DND-41 (cell line): Measurements from ENCODE around the gene LMLN.
A peak's percentile ranks its signal among the peaks of the same experiment; 100 is the strongest.

Experiments
- ATAC-seq: fragments of 200-7000 bp; cut with Tn5 transposase; 3 replicates; pipeline ENCODE4 v1.9.1; 2021; ENCODE audit warnings: low read depth; ENCODE audit not compliant: insufficient read depth
- DNase-seq: peaks from one replicate; pipeline ENCODE4 v3.0.0-alpha.2; 2020
- H2AFZ ChIP-seq: 2 replicates; pipeline ENCODE4 v1.6.0; 2012; ENCODE audit warnings: low read depth, low read length
- H3K27ac ChIP-seq: 2 replicates; pipeline ENCODE4 v1.5.1; 2012; ENCODE audit warnings: low read length, inconsistent platforms
- H3K27me3 ChIP-seq: fragments of 200-600 bp; sonication (generic); 2 replicates; pipeline ENCODE4 v1.6.0; 2012; ENCODE audit warnings: low read length, mild to moderate bottlenecking, inconsistent platforms; ENCODE audit not compliant: insufficient read depth, poor library complexity
- H3K36me3 ChIP-seq: 2 replicates; pipeline ENCODE4 v1.5.1; 2012; ENCODE audit warnings: low read length, inconsistent platforms; ENCODE audit not compliant: insufficient read depth
- H3K4me1 ChIP-seq: 2 replicates; pipeline ENCODE4 v1.5.1; 2012; ENCODE audit warnings: mild to moderate bottlenecking, low read length; ENCODE audit not compliant: insufficient read depth
- H3K4me2 ChIP-seq: 2 replicates; pipeline ENCODE4 v1.6.0; 2012; ENCODE audit warnings: mild to moderate bottlenecking, moderate library complexity, low read length, inconsistent platforms; ENCODE audit not compliant: insufficient read depth
- H3K4me3 ChIP-seq, 2 experiments: fragments of 200-600 bp in 1 of 2; shearing (Covaris generic) in 1 of 2; 2 replicates each; pipeline ENCODE4 v1.5.1; 2012 to 2016; ENCODE audit warnings: inconsistent platforms in 2 of 2, low read length in 2 of 2, mild to moderate bottlenecking in 2 of 2, low read depth in 1 of 2, moderate library complexity in 1 of 2
- H3K79me2 ChIP-seq: 2 replicates; pipeline ENCODE4 v1.6.0; 2012; ENCODE audit warnings: low read length, inconsistent platforms; ENCODE audit not compliant: insufficient read depth
- H3K9ac ChIP-seq: 2 replicates; pipeline ENCODE4 v1.6.0; 2012; ENCODE audit warnings: low read depth, mild to moderate bottlenecking, inconsistent platforms, low read length, moderate library complexity
- H3K9me3 ChIP-seq: 2 replicates; pipeline ENCODE4 v1.5.1; 2012; ENCODE audit warnings: low read length, moderate library complexity, mild to moderate bottlenecking, inconsistent platforms; ENCODE audit not compliant: insufficient read depth, severe bottlenecking
- H4K20me1 ChIP-seq: 2 replicates; pipeline ENCODE4 v1.6.0; 2012; ENCODE audit warnings: low read length; ENCODE audit not compliant: insufficient read depth
- EZH2 ChIP-seq: IDR thresholded peaks from 3 replicates; pipeline ENCODE4 v1.6.1; 2012; ENCODE audit warnings: borderline replicate concordance, low read depth, mild to moderate bottlenecking, moderate library complexity, low read length, inconsistent platforms; ENCODE audit not compliant: severe bottlenecking
- TF ChIP-seq, protein P1 (sequence below): IDR thresholded peaks from 2 replicates; pipeline ENCODE4 v1.5.1; 2012; ENCODE audit warnings: borderline replicate concordance, low read length, moderate library complexity, mild to moderate bottlenecking; ENCODE audit not compliant: poor library complexity, severe bottlenecking; ENCODE audit errors: extremely low read depth

Gene LMLN

DNA sequence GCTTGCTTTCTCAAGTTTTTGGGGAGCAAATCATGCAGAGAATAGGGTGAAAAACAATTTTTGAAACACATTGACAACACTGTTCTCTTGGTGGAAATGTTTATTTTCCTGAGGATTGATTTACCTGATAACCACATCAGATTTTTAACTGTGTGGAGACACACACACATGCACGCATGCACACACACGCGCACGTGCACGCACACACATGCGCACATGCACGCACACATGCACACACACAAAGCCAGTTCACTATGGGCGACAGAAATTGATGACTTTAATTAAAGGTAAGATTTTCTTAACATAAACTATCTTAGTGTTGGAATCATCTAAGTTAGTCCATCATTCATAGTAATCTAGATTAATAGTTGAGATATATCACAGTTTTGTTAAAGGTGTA, 15.3 kb downstream of the LMLN start:
- H3K4me3 ChIP-seq = no peak overlapping the region
- H3K4me2 ChIP-seq = no peak overlapping the region
- no peak overlapping the region for H3K9ac ChIP-seq
- no peak for ATAC-seq
- no peak for DNase-seq
- no peaks in the 10 kb centered on the region for H3K9me3 ChIP-seq
- H3K27ac ChIP-seq = no peak overlapping the region
- TF ChIP-seq EZH2 = no peak
- TF ChIP-seq, protein P1, sequence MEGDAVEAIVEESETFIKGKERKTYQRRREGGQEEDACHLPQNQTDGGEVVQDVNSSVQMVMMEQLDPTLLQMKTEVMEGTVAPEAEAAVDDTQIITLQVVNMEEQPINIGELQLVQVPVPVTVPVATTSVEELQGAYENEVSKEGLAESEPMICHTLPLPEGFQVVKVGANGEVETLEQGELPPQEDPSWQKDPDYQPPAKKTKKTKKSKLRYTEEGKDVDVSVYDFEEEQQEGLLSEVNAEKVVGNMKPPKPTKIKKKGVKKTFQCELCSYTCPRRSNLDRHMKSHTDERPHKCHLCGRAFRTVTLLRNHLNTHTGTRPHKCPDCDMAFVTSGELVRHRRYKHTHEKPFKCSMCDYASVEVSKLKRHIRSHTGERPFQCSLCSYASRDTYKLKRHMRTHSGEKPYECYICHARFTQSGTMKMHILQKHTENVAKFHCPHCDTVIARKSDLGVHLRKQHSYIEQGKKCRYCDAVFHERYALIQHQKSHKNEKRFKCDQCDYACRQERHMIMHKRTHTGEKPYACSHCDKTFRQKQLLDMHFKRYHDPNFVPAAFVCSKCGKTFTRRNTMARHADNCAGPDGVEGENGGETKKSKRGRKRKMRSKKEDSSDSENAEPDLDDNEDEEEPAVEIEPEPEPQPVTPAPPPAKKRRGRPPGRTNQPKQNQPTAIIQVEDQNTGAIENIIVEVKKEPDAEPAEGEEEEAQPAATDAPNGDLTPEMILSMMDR = no peak
- H3K79me2 ChIP-seq = no peaks in the 10 kb centered on the region
- H4K20me1 ChIP-seq = no peaks in the 10 kb centered on the region
- no peak overlapping the region for H2AFZ ChIP-seq
- H3K4me1 ChIP-seq = no peaks in the 10 kb centered on the region
- no peaks in the 10 kb centered on the region for H3K27me3 ChIP-seq
- H3K36me3 ChIP-seq = no peaks in the 10 kb centered on the region

GRCh38 chr3:197983076-197983475, 23.1 kb downstream of the LMLN start:
- no peak for DNase-seq
- H3K9me3 ChIP-seq = no peaks in the 10 kb centered on the region
- H2AFZ ChIP-seq = no peak overlapping the region

DNA sequence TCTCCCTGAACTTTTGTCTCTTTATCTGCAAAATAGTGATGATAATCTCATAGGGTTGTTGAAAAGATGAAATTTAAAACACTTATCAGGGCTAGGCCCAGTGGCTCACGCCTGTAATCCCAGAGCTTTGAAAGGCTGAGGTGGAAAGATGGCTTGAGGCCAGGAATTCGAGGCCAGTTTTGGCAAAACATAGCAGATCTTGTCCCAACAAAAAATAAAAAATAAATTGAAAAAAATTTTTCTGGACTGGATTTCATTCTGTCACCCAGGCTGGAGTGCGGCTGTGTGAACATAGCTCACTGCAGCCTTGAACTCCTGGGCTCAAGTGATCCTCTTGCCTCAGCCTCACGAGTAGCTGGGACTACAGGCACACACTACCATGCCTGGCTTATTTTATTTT, 29.6 kb downstream of the LMLN start:
- Histone ChIP-seq H3K9me3 (no peaks in the 10 kb centered on the region), H3K79me2 (no peaks in the 10 kb centered on the region), H3K27me3 (no peaks in the 10 kb centered on the region), H3K4me2 (no peak overlapping the region), H2AFZ (no peak overlapping the region), H3K4me1 (no peaks in the 10 kb centered on the region), H3K27ac (no peak overlapping the region), H3K4me3 (no peak overlapping the region), H4K20me1 (no peaks in the 10 kb centered on the region), H3K9ac (no peak overlapping the region), H3K36me3 (no peaks in the 10 kb centered on the region)
- DNase-seq (no peak), ATAC-seq (no peak)
- TF ChIP-seq EZH2 = no peak
- TF ChIP-seq, protein P1 = no peak

More at GRCh38 chr3:197983076-197983475, 23.1 kb downstream of the LMLN start:
- no peaks in the 10 kb centered on the region for H4K20me1 ChIP-seq
- no peak overlapping the region for H3K9ac ChIP-seq
- no peaks in the 10 kb centered on the region for H3K27me3 ChIP-seq
- no peak for TF ChIP-seq EZH2
- TF ChIP-seq, protein P1 = no peak
- no peak overlapping the region for H3K27ac ChIP-seq
- H3K4me1 ChIP-seq = no peaks in the 10 kb centered on the region; the same call in 1 of the 2 replicates
- 0 out of 3 replicates have a peak, but pooled peaks have one; percentile 52 for ATAC-seq
- no peaks in the 10 kb centered on the region for H3K79me2 ChIP-seq
- H3K4me2 ChIP-seq = no peak overlapping the region
- H3K4me3 ChIP-seq = no peak overlapping the region
- H3K36me3 ChIP-seq = no peaks in the 10 kb centered on the region

DNA sequence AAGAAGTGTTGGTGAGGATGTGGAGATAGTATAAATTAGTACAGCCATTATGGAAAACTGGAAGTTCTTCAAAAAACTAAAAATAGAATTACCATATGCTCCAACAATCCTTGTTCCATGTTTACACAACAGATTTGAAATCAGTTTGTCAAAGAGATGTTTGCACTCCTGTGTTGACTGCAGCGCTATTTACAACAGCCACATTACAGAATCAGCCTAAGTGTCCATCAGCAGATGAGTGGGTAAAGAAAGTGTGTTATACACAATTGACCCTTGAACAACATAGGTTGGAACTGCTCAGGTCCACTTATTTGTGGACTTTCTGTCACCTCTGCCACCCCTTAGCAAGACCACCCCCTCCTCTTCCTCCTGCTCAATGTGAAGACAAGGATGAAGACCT, 34.7 kb downstream of the LMLN start:
- no peak overlapping the region for H3K4me3 ChIP-seq
- no peaks in the 10 kb centered on the region for H3K4me1 ChIP-seq
- H3K27ac ChIP-seq = no peak overlapping the region
- ATAC-seq = no peak
- no peak overlapping the region for H3K4me2 ChIP-seq
- no peak overlapping the region for H2AFZ ChIP-seq
- H3K36me3 ChIP-seq = no peaks in the 10 kb centered on the region
- H3K79me2 ChIP-seq = no peaks in the 10 kb centered on the region
- H3K9ac ChIP-seq = no peak overlapping the region
- H4K20me1 ChIP-seq = no peaks in the 10 kb centered on the region
- TF ChIP-seq, protein P1 = no peak
- DNase-seq = no peak
- H3K9me3 ChIP-seq = no peaks in the 10 kb centered on the region
- H3K27me3 ChIP-seq = no peaks in the 10 kb centered on the region
